H9 (cell line): ENCODE data around the gene DCTN2. TPM values are rescaled to one million over a fixed set of nuclear protein-coding genes. Genes with fewer than 3 reads are reported as not detected.

Source experiments
- DNase-seq: peaks from one replicate; pipeline ENCODE4 v3.0.0-alpha.2; 2017
- H2AFZ ChIP-seq: one replicate; pipeline ENCODE4 v1.6.1; 2013; ENCODE audit warnings: mild to moderate bottlenecking, low read length, control low read depth, moderate library complexity
- H2AK5ac ChIP-seq: 2 replicates; pipeline ENCODE4 v1.6.1; 2013; ENCODE audit warnings: low read length, control low read depth, mixed read lengths; ENCODE audit not compliant: insufficient read length
- H2BK120ac ChIP-seq: one replicate; pipeline ENCODE4 v1.6.1; 2013; ENCODE audit warnings: low read depth, mild to moderate bottlenecking, low read length, control low read depth, inconsistent platforms; ENCODE audit not compliant: poor library complexity, severe bottlenecking
- H2BK12ac ChIP-seq: 2 replicates; pipeline ENCODE4 v1.6.1; 2013; ENCODE audit warnings: low read length, control low read depth, mixed read lengths, low read depth; ENCODE audit not compliant: insufficient read length
- H2BK15ac ChIP-seq: 2 replicates; pipeline ENCODE4 v1.6.1; 2013; ENCODE audit warnings: low read depth, low read length, control low read depth
- H2BK20ac ChIP-seq: one replicate; pipeline ENCODE4 v1.6.1; 2013; ENCODE audit warnings: low read depth, mild to moderate bottlenecking, low read length, control low read depth, inconsistent platforms; ENCODE audit not compliant: poor library complexity, severe bottlenecking
- H2BK5ac ChIP-seq: 2 replicates; pipeline ENCODE4 v1.6.1; 2013; ENCODE audit warnings: low read length, control low read depth, mixed read lengths; ENCODE audit not compliant: insufficient read length
- H3K14ac ChIP-seq: 2 replicates; pipeline ENCODE4 v1.6.1; 2013; ENCODE audit warnings: low read length, control low read depth; ENCODE audit not compliant: insufficient read depth
- H3K18ac ChIP-seq: 2 replicates; pipeline ENCODE4 v1.6.1; 2013; ENCODE audit warnings: low read depth, mild to moderate bottlenecking, mixed read lengths, low read length, control low read depth; ENCODE audit not compliant: insufficient read length
- H3K23ac ChIP-seq: 2 replicates; pipeline ENCODE4 v1.6.1; 2013; ENCODE audit warnings: low read length, control low read depth, mixed read lengths, low read depth; ENCODE audit not compliant: insufficient read length
- H3K23me2 ChIP-seq: 2 replicates; pipeline ENCODE4 v1.6.1; 2013; ENCODE audit warnings: low read depth, mild to moderate bottlenecking, mixed read lengths, low read length, control low read depth; ENCODE audit not compliant: insufficient read length, poor library complexity, severe bottlenecking
- H3K27ac ChIP-seq: 2 replicates; pipeline ENCODE4 v1.5.1; 2013; ENCODE audit warnings: low read length, control low read depth, mixed read lengths, low read depth; ENCODE audit not compliant: insufficient read length
- H3K27me3 ChIP-seq: 2 replicates; pipeline ENCODE4 v1.6.1; 2013; ENCODE audit warnings: low read length, control low read depth, inconsistent platforms; ENCODE audit not compliant: insufficient read depth
- H3K4ac ChIP-seq: 2 replicates; pipeline ENCODE4 v1.6.1; 2013; ENCODE audit warnings: low read depth, mild to moderate bottlenecking, control low read depth, inconsistent platforms, low read length, moderate library complexity
- H3K4me1 ChIP-seq: 2 replicates; pipeline ENCODE4 v1.6.1; 2013; ENCODE audit warnings: low read length, control low read depth, inconsistent platforms; ENCODE audit not compliant: insufficient read depth
- H3K4me2 ChIP-seq: 2 replicates; pipeline ENCODE4 v1.6.1; 2013; ENCODE audit warnings: low read length, control low read depth, mixed read lengths; ENCODE audit not compliant: insufficient read length, insufficient read depth
- H3K56ac ChIP-seq: 2 replicates; pipeline ENCODE4 v1.6.1; 2013; ENCODE audit warnings: low read depth, mild to moderate bottlenecking, mixed read lengths, low read length, control low read depth; ENCODE audit not compliant: insufficient read length
- H3K79me1 ChIP-seq: 2 replicates; pipeline ENCODE4 v1.6.1; 2013; ENCODE audit warnings: low read depth, mild to moderate bottlenecking, moderate library complexity, low read length, control low read depth, inconsistent platforms; ENCODE audit not compliant: insufficient read depth, poor library complexity, severe bottlenecking
- H3K79me2 ChIP-seq: 2 replicates; pipeline ENCODE4 v1.6.1; 2013; ENCODE audit warnings: low read length, control low read depth, inconsistent platforms; ENCODE audit not compliant: insufficient read depth
- H3K9ac ChIP-seq: 2 replicates; pipeline ENCODE4 v1.6.1; 2013; ENCODE audit warnings: low read length, control low read depth, mixed read lengths; ENCODE audit not compliant: insufficient read length; ENCODE audit errors: extremely low read depth
- H3K9me3 ChIP-seq: one replicate; pipeline ENCODE4 v1.6.1; 2013; ENCODE audit warnings: low read depth, low read length, inconsistent platforms; ENCODE audit not compliant: control insufficient read depth
- H3T11ph ChIP-seq: one replicate; pipeline ENCODE4 v1.6.1; 2013; ENCODE audit warnings: mild to moderate bottlenecking, low read length, control low read depth, inconsistent platforms
- H4K20me1 ChIP-seq: one replicate; pipeline ENCODE4 v1.6.1; 2013; ENCODE audit not compliant: control insufficient read depth, insufficient read length, insufficient read depth
- H4K5ac ChIP-seq: 2 replicates; pipeline ENCODE4 v1.6.1; 2013; ENCODE audit warnings: low read depth, mild to moderate bottlenecking, mixed read lengths, low read length, control low read depth; ENCODE audit not compliant: insufficient read length
- H4K8ac ChIP-seq: replicated peaks from 2 replicates; pipeline ENCODE4 v1.6.1; 2013; ENCODE audit warnings: low read length, control low read depth, mixed read lengths, low read depth; ENCODE audit not compliant: insufficient read length
- H4K91ac ChIP-seq: 2 replicates; pipeline ENCODE4 v1.6.1; 2013; ENCODE audit warnings: low read depth, mild to moderate bottlenecking, moderate library complexity, mixed read lengths, low read length, control low read depth; ENCODE audit not compliant: insufficient read length
- H3K27ac Mint-ChIP-seq, 3 experiments: 2 replicates in 2 of 3; 3 replicates in 1 of 3; pipeline ENCODE4 v1.8.0; 2020 to 2021; ENCODE audit warnings: mixed read lengths in 3 of 3, mild to moderate bottlenecking in 1 of 3, moderate library complexity in 1 of 3
- H3K27me3 Mint-ChIP-seq: 2 replicates; pipeline ENCODE4 v1.8.0; 2021; ENCODE audit warnings: low read depth, mild to moderate bottlenecking, moderate library complexity, mixed read lengths
- H3K36me3 Mint-ChIP-seq, 3 experiments: 2 replicates in 2 of 3; 3 replicates in 1 of 3; pipeline ENCODE4 v1.8.0; 2020 to 2021; ENCODE audit warnings: low read depth in 3 of 3, mixed read lengths in 3 of 3; ENCODE audit not compliant: insufficient read depth in 1 of 3
- H3K4me1 Mint-ChIP-seq, 2 experiments: 2 replicates each; pipeline ENCODE4 v1.8.0; 2020; ENCODE audit warnings: mixed read lengths in 2 of 2
- H3K4me3 Mint-ChIP-seq, 2 experiments: 2 replicates in 1 of 2; 3 replicates in 1 of 2; pipeline ENCODE4 v1.8.0; 2020 to 2021; ENCODE audit warnings: mild to moderate bottlenecking in 2 of 2, mixed read lengths in 2 of 2, moderate library complexity in 1 of 2
- H3K9me3 Mint-ChIP-seq, 2 experiments: 2 replicates in 1 of 2; 3 replicates in 1 of 2; pipeline ENCODE4 v1.8.0; 2020; ENCODE audit warnings: mild to moderate bottlenecking in 2 of 2, mixed read lengths in 2 of 2, moderate library complexity in 1 of 2
- WGBS: extraction: QIAGEN DNeasy Blood & Tissue Kit; methylation state at CpG from one replicate; pipeline ENCODE4 v1.1.7; 2013; ENCODE audit warnings: missing lambda C conversion rate, low lambda C conversion rate, mixed read lengths; ENCODE audit not compliant: insufficient read length; ENCODE audit errors: extremely low coverage; 5-methylcytosine and 5-hydroxymethylcytosine counted together
- total RNA-seq: library from RNA; stranded (reverse); gene quantifications from 2 replicates; pipeline ENCODE4 v1.2.1, GENCODE V29; 2021
- TF ChIP-seq, protein P1 (sequence below): fragments of 200-600 bp; sonication (generic); conservative IDR thresholded peaks from 3 replicates; pipeline ENCODE4 v1.8.0; 2021; ENCODE audit warnings: antibody characterized with exemption, mild to moderate bottlenecking

The DCTN2 gene
- total RNA-seq, 1 experiment from 2014 or later, result 97.7 TPM

DNA sequence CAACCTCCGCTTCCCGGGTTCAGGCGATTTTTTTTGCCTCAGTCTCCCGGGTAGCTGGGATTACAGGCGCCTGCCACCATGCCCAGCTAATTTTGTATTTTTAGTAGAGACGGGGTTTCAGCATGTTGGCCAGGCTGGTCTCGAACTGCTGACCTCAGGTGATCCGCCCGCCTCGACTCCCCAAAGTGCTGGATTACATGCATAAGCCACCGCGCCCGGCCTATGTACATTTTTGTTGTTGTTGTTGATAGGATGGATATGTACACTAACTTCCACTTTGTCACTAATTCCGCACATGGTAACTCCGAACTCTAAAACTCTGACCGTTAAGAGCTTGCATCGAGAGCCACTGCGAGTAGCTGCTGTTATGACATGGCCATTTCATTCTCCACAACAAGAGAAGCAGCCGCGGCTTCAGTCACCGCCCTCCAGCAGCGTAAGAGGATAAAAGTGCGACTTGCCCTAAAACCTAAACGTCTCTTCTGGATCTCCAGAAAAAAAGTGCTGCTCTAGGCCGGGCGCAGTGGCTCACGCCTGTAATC, 59.9 kb downstream of the DCTN2 start:
- Histone ChIP-seq H3K27me3 (no peaks in the 10 kb centered on the region), H3K79me2 (peaks cover 8% of the 10 kb centered on the region; the same call in 1 of the 2 replicates), H3T11ph (no peak overlapping the region), H4K5ac (no peak overlapping the region), H3K4me1 (peaks cover 2% of the 10 kb centered on the region; the same call in 1 of the 2 replicates), H3K14ac (no peak overlapping the region), H2BK5ac (no peak overlapping the region), H3K79me1 (no peaks in the 10 kb centered on the region), H4K91ac (no peak overlapping the region), H3K23ac (no peak overlapping the region), H3K23me2 (peaks cover 5% of the 10 kb centered on the region), H2BK15ac (no peak overlapping the region), H4K8ac (no peak overlapping the region), H4K20me1 (no peaks in the 10 kb centered on the region), H2BK12ac (no peak overlapping the region), H3K9me3 (no peaks in the 10 kb centered on the region), H2AFZ (no peak overlapping the region), H3K18ac (no peak overlapping the region), H3K4me2 (no peak overlapping the region), H3K56ac (no peak overlapping the region), H2BK120ac (no peak overlapping the region), H3K4ac (no peak overlapping the region), H3K27ac (no peak overlapping the region), H2BK20ac (no peak overlapping the region), H2AK5ac (no peak overlapping the region), H3K9ac (no peak overlapping the region)
- H3K4me1 Mint-ChIP-seq, result peaks cover 14% of the 10 kb centered on the region in 2 experiments
- no peaks in the 10 kb centered on the region for H3K27me3 Mint-ChIP-seq
- H3K4me3 Mint-ChIP-seq, result peak overlapping the region; percentile 96 to 97
- no CpG with 5 or more reads among the region's 27 CpGs for WGBS
- H3K27ac Mint-ChIP-seq, result no peak overlapping the region
- peaks cover 38 to 43% (median 39%) of the 10 kb centered on the region in 3 experiments for H3K36me3 Mint-ChIP-seq
- TF ChIP-seq, protein P1, sequence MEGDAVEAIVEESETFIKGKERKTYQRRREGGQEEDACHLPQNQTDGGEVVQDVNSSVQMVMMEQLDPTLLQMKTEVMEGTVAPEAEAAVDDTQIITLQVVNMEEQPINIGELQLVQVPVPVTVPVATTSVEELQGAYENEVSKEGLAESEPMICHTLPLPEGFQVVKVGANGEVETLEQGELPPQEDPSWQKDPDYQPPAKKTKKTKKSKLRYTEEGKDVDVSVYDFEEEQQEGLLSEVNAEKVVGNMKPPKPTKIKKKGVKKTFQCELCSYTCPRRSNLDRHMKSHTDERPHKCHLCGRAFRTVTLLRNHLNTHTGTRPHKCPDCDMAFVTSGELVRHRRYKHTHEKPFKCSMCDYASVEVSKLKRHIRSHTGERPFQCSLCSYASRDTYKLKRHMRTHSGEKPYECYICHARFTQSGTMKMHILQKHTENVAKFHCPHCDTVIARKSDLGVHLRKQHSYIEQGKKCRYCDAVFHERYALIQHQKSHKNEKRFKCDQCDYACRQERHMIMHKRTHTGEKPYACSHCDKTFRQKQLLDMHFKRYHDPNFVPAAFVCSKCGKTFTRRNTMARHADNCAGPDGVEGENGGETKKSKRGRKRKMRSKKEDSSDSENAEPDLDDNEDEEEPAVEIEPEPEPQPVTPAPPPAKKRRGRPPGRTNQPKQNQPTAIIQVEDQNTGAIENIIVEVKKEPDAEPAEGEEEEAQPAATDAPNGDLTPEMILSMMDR, result no peak
- no peak for DNase-seq
- peaks cover 0 to 2% of the 10 kb centered on the region in 2 experiments; a peak in 1 of 5 replicates for H3K9me3 Mint-ChIP-seq
